GM21381 (cell line): Measurements from ENCODE around the gene TBC1D32.
A peak's percentile ranks its signal among the peaks of the same experiment; 100 is the strongest.
"Not testable (repeated sequence)": the region's sequence is repeated elsewhere in the genome, so short reads cannot be mapped to it uniquely, and the experiment has no call there.

Experiments used
- ATAC-seq: cut with Tn5 transposase; IDR thresholded peaks from one replicate; pipeline ENCODE4 v1.9.1; 2021; ENCODE audit warnings: mild to moderate bottlenecking, moderate library complexity; ENCODE audit not compliant: unreplicated experiment

TBC1D32 gene

DNA sequence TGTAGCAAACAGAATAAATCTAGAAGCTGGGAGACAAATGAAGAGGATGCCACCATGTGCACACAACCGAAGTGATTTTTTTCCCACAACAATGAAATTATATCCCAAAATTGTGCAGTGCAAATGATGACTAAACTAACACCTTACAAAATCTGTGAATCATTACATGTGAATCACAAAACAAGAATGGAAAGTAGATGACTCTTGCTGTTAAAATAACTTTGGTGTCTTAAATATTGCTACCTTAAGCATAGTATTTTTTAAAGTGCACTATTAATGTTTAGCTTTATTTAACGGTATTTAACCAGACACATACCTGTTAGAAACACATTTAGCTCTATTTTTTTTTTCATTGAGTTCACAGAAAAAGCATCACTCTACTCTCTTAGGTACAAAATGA lies 190.8 kb downstream of the TBC1D32 start:
- ATAC-seq = no peak

DNA sequence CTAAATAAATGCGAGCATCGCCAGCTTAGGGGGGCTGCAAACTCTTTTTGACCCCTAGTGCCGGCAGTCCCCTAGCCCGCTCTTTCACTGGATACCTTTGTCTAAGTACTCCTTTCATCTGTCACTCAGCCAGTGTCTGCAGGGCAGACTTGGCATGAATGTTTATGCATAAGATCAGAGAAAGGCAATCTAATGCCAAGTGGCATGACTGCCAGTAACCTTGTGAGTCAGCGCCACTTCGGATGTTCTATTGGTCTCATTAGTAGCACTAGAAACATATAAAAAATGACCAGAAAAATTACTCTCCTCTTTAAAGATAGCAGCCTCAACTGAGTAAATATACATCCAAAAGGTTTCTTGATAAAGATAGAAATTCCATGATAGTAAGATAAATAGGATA lies 192.2 kb downstream of the TBC1D32 start:
- no peak for ATAC-seq

DNA sequence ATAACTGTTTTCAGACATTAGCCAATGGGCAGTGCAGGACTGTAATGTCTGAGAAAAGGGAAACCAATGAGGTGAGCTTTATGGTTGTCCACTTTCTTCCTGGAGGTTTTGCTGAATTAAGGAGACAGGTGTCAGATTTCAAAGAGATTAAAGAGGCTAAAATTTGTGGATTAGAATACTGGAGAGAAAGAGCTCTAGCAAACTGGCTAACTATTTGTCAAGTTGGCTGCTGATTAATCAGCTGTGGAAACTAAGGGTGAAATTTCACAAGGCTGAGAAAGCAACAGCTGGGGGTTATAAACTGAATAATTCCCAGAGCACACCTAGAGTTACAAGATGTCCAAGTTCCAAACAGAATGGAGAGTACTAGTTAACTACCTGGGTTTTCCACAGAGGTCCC lies 198.9 kb downstream of the TBC1D32 start:
- no peak for ATAC-seq

DNA sequence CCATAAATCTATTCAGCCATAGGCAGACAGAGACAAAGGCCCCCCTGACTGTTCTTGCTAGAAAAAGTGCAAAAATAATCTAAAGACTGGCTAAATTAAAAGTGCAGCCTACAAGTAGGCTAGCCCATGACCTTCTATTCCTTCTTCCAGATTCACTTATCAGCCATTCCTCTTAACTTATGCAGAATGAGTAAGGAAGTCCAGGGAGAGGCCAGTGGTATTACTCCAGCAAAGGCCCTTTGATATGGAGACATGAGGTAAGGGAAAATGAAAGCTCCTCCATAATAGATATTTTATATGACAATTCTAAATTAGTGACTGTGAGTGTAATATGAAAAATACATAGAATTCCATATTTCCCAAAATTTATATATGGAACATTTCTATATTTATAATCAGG lies 199.4 kb downstream of the TBC1D32 start:
- ATAC-seq = no peak

DNA sequence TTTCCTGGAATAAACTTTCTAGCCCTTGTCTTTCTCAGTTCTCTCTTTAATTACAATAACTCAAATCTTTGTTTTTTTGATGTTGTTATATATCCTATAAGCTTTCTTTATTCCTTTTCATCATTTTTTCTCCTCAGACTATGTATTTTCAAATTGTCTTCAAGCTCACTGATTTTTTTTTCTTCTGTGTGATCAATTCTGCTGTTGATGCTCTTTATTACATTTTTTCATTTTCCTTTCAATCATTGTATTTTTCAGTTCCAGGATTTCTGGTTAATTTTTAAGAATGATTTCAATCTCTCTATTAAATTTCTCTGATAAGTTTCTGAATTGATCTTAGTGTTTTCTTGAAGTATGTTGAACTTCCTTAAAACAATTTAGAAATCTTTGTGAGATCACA lies 209.7 kb downstream of the TBC1D32 start:
- ATAC-seq = no peak

DNA sequence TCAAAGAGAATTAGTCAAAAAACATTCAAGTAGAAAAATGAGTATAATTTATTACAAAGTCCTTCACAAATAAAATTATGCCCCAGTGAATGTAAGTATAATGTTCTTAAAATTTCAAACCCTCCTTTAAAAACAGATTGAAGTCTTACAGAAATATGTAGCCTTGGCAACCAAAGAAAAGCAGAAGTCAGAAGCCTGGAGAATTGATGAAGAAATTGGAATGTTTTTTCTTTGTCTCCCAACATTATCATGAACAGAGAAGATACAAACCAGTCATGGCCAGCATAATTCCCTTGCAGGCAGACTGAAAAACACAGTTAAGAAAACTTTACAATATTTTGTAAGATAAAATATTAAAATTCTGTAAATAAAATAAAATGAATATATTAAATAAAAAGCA lies 221.9 kb downstream of the TBC1D32 start:
- ATAC-seq = no peak

DNA sequence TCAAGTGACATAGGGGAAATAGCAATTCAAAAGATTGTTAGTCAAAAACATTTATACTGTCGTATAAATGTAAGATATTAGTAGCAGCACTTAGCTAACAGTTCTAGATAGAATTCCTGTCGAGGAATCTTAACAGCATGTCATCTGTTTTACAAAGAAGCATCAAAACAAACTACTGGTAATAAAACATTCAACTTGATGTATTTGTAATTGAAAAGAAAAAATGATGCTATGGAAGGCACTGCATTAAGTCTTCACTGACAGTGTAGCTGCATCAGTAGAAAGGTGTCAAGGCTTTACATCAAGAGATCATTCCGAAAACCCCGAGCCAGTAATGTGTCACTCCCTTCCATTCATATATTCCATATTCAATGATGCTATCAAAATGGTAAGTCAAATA lies 223.5 kb downstream of the TBC1D32 start:
- ATAC-seq = no peak

DNA sequence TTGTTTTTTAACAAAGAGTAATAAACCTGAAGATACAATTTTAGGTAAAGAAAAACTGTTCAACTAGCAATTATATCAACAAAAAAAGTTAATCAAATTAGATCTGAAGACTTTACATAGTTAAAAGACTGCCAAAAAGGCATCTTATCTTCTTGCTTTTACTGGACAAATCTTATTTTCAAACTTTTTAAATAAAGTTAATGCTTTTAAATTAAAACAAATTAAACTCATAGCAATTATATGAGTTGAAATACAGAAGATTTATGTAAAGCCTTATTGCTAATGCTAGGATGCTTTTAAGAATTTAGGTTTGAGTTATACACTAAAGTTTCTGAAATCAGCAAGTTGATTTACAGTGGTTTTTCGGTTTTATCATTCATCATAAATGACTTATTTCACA lies 227.3 kb downstream of the TBC1D32 start:
- no peak for ATAC-seq

DNA sequence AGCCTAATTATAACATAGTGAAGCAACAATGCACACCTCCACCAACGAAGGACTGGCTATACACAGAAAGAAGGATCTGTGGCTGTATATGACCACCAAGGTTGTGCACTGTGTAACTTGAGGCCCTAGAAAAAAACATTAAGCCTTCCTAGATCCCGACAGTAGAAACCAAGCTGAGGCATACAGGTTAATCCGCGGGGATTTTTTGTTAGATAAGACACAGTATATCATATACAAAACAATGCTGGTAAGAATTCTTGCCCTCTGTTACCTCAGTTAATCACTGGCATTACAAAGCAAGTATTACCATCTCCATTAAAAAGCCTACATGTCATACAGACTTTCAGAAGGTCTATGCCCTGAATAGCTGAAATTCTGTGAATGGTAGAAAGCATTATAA lies 228.8 kb downstream of the TBC1D32 start:
- ATAC-seq = no peak

DNA sequence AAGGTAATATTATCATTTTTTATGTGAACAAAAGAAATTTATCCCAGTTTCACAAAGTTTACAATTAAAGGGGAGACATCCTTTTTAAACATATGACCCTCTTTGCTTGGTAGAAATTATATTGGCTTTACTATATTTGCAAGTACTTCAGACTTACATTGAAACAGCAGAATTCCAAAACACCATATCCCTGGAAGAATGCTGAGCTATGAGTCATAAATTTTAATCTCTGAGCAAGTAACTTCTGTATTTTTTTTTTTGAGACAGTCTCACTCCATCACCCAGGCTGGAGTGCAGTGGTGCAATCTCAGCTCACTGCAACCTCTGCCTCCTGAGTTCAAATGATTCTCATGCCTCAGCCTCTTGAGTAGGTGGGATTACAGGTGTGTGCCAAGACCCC lies 240.4 kb downstream of the TBC1D32 start:
- ATAC-seq = no peak

DNA sequence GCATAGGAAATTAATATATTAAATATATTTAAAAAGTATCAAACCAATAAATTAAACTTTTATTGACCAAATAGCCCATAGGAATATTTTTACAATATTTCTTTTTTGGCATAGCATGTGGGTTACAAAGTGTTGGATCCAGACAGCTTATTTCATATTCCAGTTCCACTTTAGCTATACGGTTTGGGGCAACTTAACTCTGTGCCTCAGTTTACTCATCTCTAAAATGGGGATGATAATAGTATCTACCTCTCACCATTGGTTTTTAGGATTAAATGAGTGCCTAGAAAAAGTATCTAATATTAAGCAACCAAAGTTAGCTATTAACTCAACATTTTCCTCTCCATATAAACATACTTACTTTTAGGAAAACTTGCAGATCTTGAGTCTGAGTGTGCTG lies 243.8 kb downstream of the TBC1D32 start:
- no peak for ATAC-seq

DNA sequence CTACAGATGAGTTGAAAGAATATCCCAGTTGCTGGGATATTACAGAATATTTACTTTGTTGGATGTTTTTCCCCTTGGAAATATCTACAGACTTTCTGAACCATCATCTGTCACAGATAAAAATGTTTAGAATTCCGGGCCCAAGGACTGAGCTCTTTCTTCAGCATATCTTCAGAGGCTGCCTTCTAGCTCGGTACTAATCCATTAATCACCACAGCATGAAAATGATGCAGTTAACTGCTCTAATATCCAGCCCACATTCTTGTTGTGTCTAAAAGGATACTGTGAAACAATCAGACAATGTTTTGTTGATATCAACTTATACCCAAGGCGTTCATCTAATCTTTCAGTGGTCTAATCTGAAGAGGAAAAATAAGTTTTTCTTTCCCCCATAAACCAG lies 247.4 kb downstream of the TBC1D32 start:
- ATAC-seq = no peak

DNA sequence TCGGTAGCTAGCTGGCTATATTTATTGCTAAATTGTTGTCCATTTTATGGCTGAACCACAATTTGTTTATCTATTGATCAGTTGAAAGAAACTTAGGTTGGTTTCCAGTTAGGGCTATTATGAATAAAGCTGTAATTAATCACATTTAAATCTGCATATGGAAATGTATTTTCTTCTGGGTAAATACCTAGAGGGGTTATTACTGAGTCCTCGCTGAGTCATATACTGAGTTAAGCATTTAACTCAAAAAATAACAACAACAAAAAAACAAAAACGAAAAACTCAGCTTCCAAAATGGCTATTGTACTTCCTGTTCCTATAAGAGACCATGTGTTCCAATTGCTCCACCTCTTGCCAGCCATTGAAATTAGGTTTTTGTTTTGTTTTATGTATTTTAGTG lies 258.2 kb downstream of the TBC1D32 start:
- no peak for ATAC-seq

DNA sequence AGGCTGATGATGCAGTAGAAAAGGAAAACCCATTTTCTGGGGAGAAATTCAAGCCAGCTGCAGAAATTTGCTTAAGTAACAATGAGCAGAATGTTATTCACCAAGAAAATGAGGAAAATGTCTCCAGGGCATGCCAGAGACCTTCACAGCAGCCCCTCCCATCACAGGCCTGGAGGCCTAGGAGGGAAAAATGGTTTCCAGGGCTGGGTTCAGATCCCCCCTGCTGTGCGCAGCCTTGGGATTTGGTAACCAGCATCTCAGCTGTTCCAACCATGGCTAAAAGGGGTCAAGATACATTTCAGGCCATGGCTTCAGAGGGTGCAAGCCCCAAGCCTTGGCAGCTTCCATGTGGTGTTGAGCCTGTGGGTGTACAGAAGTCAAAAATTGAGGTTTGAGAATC lies 265.5 kb downstream of the TBC1D32 start:
- not testable (repeated sequence) for ATAC-seq

DNA sequence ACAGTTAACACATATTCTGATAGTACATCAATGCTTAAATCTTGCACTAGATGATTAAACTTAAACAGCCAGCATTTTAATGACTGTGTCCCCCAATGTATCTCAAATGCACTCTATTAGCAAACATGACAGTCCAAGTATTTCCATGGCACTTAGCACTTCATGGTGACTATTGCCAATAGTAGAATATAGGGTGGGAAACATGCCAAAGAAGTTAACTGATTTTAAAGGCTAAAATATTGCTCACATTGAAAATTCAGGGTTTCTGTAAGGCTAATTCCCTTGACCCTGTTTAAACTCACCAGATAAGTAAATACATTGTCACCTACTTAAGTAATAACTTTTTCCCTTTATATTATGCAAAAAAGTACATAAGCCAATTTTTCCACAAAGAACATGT lies 266.9 kb downstream of the TBC1D32 start:
- no peak for ATAC-seq

DNA sequence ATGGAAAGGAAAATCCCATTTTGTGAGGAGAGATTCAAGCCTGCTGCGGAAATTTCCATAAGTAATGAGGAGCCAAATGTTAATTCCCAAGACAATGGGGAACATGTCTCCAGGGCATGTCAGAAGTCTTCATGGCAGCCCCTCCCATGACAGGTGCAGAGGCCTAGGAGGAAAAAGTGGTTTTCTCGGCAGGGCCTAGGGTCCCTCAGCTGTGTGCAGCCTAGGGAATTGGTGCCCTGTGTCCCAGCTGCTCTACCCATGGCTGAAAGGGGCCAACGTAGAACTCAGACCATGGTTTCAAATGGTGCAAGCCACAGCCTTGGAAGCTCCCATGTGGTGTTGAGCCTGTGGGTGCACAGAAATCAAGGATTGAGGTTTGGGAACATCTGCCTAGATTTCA lies 269.9 kb downstream of the TBC1D32 start:
- no peak for ATAC-seq

DNA sequence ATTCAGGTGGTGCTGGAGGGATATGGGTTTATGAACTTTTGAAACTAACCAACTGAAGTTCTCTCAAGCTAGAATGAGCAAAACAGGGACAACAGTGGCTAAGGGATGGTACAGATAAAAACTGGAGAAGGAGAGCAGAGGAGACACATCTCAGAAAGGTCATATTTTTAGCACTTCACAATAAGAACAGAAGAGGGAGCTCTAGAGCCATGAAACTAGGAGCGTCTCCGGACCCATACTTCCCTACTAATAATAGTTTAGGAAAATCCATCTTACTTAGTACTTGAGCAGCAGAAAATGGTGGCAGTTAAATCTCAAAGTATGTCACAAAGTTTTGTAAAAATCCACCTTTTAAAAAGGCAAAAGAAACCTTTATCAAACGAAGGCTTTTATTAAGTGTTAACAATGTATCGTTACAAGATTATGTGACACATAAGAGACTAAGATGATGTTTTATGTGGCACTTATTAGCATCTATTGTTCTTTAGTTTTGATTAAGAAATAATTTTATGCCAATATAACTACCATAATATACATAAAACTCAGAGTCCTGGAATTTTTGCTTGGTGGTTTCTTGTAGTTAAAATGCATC lies 278.6 kb downstream of the TBC1D32 start:
- ATAC-seq = peak; percentile 67

DNA sequence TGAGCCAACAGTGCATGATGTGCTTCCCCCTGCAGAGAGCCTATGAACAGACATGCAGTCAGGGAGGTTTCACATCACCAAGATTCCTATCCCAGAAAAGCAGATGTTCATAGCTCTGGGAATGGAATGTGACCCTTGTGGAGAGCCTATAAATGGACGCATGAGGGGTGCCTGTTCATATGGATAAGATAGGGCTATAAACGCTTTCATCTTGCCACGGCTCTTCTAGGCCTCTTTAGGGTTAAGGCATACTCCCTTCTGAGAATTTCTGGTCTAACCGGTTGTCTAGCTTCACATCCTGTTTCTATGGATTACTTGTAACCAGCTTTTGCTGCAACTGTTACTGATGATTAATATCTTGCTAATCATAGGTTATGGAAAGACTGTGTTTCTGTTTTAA lies 285.7 kb downstream of the TBC1D32 start:
- ATAC-seq = not testable (repeated sequence)

DNA sequence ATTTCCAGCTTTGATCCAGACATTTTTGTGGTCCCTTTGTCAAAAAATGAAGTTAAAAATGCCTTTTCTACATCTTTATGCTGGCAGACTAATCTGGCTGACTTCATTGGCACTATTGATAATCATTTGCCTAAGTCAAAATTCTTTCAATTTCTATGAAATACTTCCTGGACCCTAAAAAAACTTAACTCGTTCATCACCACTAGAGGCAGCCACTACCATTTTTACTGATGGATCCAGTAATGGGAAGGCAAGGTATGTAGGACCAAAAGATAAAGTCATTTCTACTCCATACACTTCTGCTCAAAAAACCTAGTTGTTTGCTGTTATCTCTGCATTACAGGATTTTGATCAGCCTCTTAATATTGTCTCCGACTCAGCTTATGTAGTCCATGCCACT lies 289.4 kb downstream of the TBC1D32 start:
- ATAC-seq = not testable (repeated sequence)

DNA sequence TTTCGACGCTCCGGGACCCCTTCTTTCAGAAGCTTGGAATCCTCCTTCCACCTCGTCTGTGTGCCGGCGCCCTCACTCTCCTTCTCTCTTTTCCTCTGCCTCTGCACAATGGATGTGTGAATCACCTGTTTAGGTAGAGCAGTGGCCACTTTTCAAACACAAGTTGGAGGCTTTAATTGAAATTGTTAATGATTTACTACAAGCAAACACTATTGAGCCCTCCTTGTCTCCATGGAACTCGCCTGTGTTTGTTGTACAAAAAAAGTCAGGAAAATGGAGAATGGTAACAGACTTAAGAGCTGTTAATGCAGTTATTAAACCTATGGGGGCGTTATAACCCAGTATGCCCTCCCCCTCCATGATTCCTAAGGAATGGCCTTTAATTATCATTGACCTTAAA lies 290.6 kb downstream of the TBC1D32 start:
- ATAC-seq = not testable (repeated sequence)

DNA sequence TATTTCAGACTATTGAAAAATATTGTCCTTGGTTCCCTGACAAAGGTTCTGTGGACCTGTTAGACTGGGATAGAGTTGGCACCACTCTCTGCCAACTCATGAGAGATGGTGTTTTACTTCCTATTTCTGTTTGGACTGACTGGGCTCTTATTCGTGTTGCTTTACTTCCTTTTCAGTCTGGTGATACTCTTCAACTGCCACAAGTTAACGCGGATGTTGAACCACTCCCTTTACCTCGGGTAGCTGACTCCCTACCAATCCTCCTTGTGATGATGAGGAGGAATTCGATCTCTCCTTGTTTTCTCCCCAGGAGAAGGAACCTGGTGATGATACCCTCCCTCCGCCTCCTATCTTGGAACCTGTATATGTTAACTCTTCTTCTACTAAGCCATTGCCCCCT lies 291.1 kb downstream of the TBC1D32 start:
- ATAC-seq = not testable (repeated sequence)

DNA sequence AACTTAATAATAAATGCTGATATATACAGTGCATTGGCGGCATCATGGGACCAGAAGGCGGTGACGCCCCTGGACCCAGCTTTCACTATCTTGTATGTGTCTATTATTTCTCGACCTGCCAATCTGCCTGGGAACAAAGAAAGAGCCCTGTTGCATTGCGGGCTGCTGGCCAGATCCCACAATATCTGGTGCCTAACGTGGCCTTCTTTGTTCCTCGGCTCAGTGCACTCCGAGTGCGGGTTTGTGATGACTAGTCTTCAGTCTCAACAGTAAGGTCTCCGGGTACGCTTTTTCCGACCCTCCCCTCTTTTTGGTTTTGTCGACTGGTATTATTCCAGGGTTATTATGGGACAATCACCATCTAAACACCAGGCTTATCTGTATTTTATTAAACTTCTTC lies 291.5 kb downstream of the TBC1D32 start:
- no peak for ATAC-seq

DNA sequence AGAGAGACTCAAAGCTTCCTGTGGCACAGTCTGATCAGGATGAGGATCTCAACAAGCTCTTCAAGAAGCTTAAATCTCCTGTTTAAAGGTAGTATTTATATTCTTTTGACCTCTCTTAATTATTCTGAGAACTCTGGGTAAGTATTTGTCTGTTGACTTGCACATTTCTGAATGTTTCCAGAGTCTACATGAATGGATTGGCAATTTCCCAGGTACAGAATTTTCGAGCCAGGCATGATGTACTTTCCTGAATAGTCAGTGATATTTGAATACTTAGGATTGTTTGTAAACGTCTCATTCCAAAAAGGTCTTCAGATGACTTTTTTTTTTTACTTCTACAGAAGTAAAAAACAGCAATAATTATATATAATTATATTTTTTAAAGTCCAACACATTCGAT lies 293.4 kb downstream of the TBC1D32 start:
- no peak for ATAC-seq

DNA sequence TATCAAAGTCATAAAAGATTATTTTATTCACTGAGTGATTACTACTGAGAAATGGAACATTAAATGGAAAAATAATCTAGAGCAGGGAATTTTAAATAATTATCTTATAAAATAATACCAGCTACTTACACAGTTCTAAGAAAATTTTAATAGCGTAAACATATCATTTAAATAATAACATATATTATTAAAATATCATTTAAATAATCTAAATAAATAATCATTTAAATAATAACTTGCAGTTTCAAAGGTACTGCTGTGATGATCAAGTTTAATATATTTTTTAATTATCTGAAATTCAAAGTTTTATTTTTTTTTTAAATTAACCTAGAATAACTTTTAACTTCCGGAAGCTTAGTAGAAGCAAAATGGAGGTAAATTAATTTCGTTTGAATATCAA lies 301.2 kb downstream of the TBC1D32 start:
- ATAC-seq = no peak
